Lower lobe of right lung (tissue), 2 donors: ENCODE data around the gene LINC00237. TPM values are rescaled to one million over a fixed set of nuclear protein-coding genes. Genes with fewer than 3 reads are reported as not detected.

ENCODE experiments used
- ATAC-seq, 2 donors: fragments of 200-7000 bp; cut with Tn5 transposase; one replicate each; pipeline ENCODE4 v1.9.1; 2020 to 2022; ENCODE audit warnings: mild to moderate bottlenecking in 2 of 2, moderate library complexity in 2 of 2
- DNase-seq: peaks from one replicate; pipeline ENCODE4 v3.0.0-alpha.2; 2020
- H3K27ac ChIP-seq: fragments of 200-600 bp; one replicate; pipeline ENCODE4 v1.8.0; 2022
- H3K27me3 ChIP-seq: fragments of 200-600 bp; one replicate; pipeline ENCODE4 v1.8.0; 2022; ENCODE audit warnings: low read depth
- H3K36me3 ChIP-seq: fragments of 200-600 bp; one replicate; pipeline ENCODE4 v1.8.0; 2022; ENCODE audit warnings: mild to moderate bottlenecking
- H3K4me1 ChIP-seq: fragments of 200-600 bp; one replicate; pipeline ENCODE4 v1.8.0; 2022
- H3K4me3 ChIP-seq: fragments of 200-600 bp; one replicate; pipeline ENCODE4 v1.8.0; 2022; ENCODE audit warnings: mild to moderate bottlenecking
- H3K9me3 ChIP-seq: fragments of 200-600 bp; one replicate; pipeline ENCODE4 v1.8.0; 2022
- CTCF ChIP-seq: fragments of 200-600 bp; IDR thresholded peaks from one replicate; pipeline ENCODE4 v1.8.0; 2022; ENCODE audit warnings: antibody characterized with exemption, mild to moderate bottlenecking
- intact Hi-C: fragments of 100-400 bp; cut with DNase I; formaldehyde crosslinking; loops from one replicate; pipeline ENCODE4 v1.11.0; 2022
- total RNA-seq: library from RNA; stranded (reverse); fragmentation: NEBNext Ultra II Directional; extraction: Animal tissue kit (Norgen Biotek cat#: 25700); gene quantifications from one replicate; pipeline ENCODE4 v1.2.1, GENCODE V29; 2021
- donor health status: DM: no; HTN: yes; CAD: no; lungs with severe emphysema.

Gene LINC00237
- total RNA-seq, 1 donor from 2014 or later, result not detected

DNA sequence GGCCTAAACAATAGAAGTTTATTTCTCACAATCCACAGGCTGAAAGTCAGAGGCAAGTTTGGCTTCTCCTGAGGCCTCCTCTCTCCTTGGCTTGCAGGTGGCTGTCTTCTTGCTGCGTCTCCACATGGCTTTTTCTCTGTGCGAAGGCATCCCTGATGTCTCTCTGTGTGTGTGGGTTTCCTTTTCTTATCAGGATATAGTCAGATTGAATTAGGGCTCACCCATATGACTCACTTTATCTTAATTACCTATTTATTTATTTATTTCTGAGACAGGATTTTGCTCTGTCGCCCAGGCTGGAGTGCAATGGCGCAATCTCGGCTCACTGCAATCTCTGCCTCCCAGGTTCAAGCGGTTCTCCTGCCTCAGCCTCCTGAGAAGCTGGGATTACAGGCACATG lies 30.7 kb downstream of the LINC00237 start:
- ATAC-seq (no peak), DNase-seq (no peak)
- Histone ChIP-seq H3K9me3 (no peaks in the 10 kb centered on the region), H3K4me3 (no peak overlapping the region), H3K36me3 (no peaks in the 10 kb centered on the region), H3K4me1 (no peaks in the 10 kb centered on the region), H3K27ac (no peak overlapping the region), H3K27me3 (peaks cover 23% of the 10 kb centered on the region)
- no peak for TF ChIP-seq CTCF
- intact Hi-C loops, result no loop called here

DNA sequence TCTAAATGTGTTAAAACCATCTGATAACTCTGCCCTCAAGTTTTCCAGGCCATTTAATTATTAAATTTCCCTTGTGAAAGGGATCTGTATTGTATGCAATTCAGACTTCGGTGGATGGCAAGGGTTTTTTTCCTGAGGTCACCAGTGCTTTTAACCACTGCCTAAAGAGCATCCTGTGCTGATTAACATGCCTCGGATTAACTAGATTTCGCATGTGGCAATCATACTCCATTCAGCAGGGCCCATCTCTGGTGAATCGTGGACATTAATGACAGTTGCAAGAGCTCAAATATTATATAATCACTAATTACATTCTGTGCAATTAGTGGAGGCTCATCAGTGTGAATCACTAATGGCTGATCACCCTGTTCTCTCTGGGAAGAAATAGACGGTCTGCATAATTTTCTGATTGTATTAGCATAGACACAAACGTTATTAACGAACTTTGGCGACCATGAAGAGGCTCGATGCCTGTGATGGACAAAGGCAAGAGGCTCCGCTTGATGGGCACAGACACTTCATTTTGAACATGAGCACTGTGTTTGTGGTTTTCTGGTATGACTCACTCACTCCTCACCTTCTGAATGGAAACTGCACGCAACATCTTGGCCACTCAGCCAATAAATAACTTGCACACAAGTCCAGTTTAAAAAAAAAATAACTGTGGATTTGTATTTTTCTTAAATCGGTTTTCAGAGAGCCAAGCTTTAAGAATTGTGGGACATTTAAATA lies 31.4 kb downstream of the LINC00237 start:
- ATAC-seq, result no peak
- Histone ChIP-seq H3K36me3 (no peaks in the 10 kb centered on the region), H3K4me3 (no peak overlapping the region), H3K9me3 (no peaks in the 10 kb centered on the region), H3K27me3 (peaks cover 23% of the 10 kb centered on the region), H3K27ac (no peak overlapping the region), H3K4me1 (no peaks in the 10 kb centered on the region)
- no peak for DNase-seq
- intact Hi-C loops, result no loop called here
- TF ChIP-seq CTCF, result no peak

DNA sequence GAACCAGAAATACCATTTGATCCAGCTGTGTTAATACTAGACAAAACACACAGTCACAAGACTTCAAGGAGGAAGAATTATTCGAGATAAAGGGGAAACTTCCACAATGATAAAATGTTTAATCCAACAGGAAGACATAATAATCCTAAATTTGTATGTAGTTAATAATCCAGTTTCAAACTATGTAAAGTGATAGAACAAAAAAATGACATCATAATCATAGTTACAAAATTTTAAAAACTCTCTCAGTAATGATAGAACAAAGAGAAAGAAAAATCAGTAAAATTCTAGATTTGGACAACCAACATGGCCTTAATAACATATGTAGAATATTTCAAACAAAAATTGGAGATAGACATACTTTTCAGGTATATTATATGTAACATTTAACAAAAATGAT lies 38.9 kb downstream of the LINC00237 start:
- Histone ChIP-seq H3K4me1 (no peaks in the 10 kb centered on the region), H3K27me3 (peaks cover 2% of the 10 kb centered on the region), H3K36me3 (no peaks in the 10 kb centered on the region), H3K4me3 (no peak overlapping the region), H3K9me3 (no peaks in the 10 kb centered on the region), H3K27ac (no peak overlapping the region)
- no peak for TF ChIP-seq CTCF
- ATAC-seq (no peak), DNase-seq (no peak)
- intact Hi-C loops, result no loop called here

DNA sequence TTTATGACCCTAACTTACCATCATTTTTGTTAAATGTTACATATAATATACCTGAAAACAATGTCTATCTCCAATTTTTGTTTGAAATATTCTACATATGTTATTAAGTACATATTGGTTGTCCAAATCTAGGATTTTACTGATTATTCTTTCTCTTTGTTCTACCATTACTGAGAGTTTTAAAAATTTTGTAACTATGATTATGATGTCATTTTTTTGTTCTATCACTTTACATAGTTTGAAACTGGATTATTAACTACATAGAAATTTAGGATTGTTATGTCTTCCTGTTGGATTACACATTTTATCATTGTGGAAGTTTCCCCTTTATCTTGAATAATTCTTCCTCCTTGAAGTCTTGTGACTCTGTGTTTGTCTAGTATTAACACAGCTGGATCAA lies 41.2 kb downstream of the LINC00237 start:
- H3K36me3 ChIP-seq, result no peaks in the 10 kb centered on the region
- no peaks in the 10 kb centered on the region for H3K4me1 ChIP-seq
- no peaks in the 10 kb centered on the region for H3K27me3 ChIP-seq
- TF ChIP-seq CTCF, result no peak
- H3K4me3 ChIP-seq, result no peak overlapping the region
- no peaks in the 10 kb centered on the region for H3K9me3 ChIP-seq
- intact Hi-C loops, result no loop called here
- DNase-seq (no peak), ATAC-seq (no peak)
- H3K27ac ChIP-seq, result no peak overlapping the region

- Histone ChIP-seq H3K27ac (no peak overlapping the region), H3K9me3 (no peaks in the 10 kb centered on the region), H3K27me3 (no peaks in the 10 kb centered on the region), H3K36me3 (no peaks in the 10 kb centered on the region), H3K4me3 (no peak overlapping the region), H3K4me1 (no peaks in the 10 kb centered on the region)
- DNase-seq (no peak), ATAC-seq (no peak)
- TF ChIP-seq CTCF, result no peak
- intact Hi-C loops, result no loop called here
Measured at GRCh38 chr20:21063276-21063675, 42.9 kb downstream of the LINC00237 start.
